Ishikawa (cell line): ENCODE measurements around the gene HTR2C.

Experiments used
- EGR1 ChIP-seq: IDR thresholded peaks from 2 replicates; pipeline ENCODE4 v1.6.1; 2012
- MAX ChIP-seq: IDR thresholded peaks from 2 replicates; pipeline ENCODE4 v1.6.1; 2012
- NFIC ChIP-seq: IDR thresholded peaks from 2 replicates; pipeline ENCODE4 v1.6.1; 2012
- RAD21 ChIP-seq: IDR thresholded peaks from 2 replicates; pipeline ENCODE4 v1.6.1; 2012; ENCODE audit warnings: low read depth
- REST ChIP-seq: IDR thresholded peaks from 2 replicates; pipeline ENCODE4 v1.6.1; 2012; ENCODE audit warnings: low read depth, mild to moderate bottlenecking
- TEAD4 ChIP-seq: IDR thresholded peaks from 2 replicates; pipeline ENCODE4 v1.6.1; 2012
- YY1 ChIP-seq: IDR thresholded peaks from 2 replicates; pipeline ENCODE4 v1.6.1; 2012; ENCODE audit warnings: low read depth

GRCh38 chrX:114787061-114787460, 203.2 kb downstream of the HTR2C start:
- TF ChIP-seq REST (no peak), MAX (no peak), NFIC (no peak), EGR1 (no peak), RAD21 (no peak), TEAD4 (no peak), YY1 (no peak)
